ENCODE measurements around the gene LPP. TPM values are rescaled to one million over a fixed set of nuclear protein-coding genes. Genes with fewer than 3 reads are reported as not detected.

Gene LPP
- total RNA-seq, 3 donors from 2014 or later, result 262 to 816 (median 325) TPM

- ATAC-seq, result no peak
- DNase-seq, result no peak
- H3K4me1 ChIP-seq (ENCODE audit: low read depth), result peaks cover 2% of the 10 kb centered on the region
These were observed 292.1 kb downstream of the LPP start for GRCh38 chr3:188446014-188446413.

GRCh38 chr3:188446766-188447165 lies 292.8 kb downstream of the LPP start:
- no peak overlapping the region for H3K4me3 ChIP-seq
- no peak for ATAC-seq
- peaks cover 2% of the 10 kb centered on the region for H3K4me1 ChIP-seq (ENCODE audit: low read depth)
- no peak for DNase-seq
- no peaks in the 10 kb centered on the region for H3K9me3 ChIP-seq
- intact Hi-C loops (cut with DNase I, micrococcal nuclease), result no loop called here
- no peaks in the 10 kb centered on the region for H3K36me3 ChIP-seq (ENCODE audit: low read depth)
- TF ChIP-seq CTCF (IDR thresholded peaks at IDR 0.05), result no peak

More at GRCh38 chr3:188446014-188446413, 292.1 kb downstream of the LPP start:
- Histone ChIP-seq H3K9me3 (no peaks in the 10 kb centered on the region), H3K4me3 (no peak overlapping the region), H3K36me3 (ENCODE audit: low read depth) (no peaks in the 10 kb centered on the region)
- TF ChIP-seq CTCF (IDR thresholded peaks at IDR 0.05), result no peak
- intact Hi-C loops (cut with DNase I, micrococcal nuclease), result no loop called here

- Histone ChIP-seq H3K9me3 (no peaks in the 10 kb centered on the region), H3K36me3 (ENCODE audit: low read depth) (no peaks in the 10 kb centered on the region), H3K4me1 (ENCODE audit: low read depth) (peaks cover 2% of the 10 kb centered on the region), H3K4me3 (no peak overlapping the region)
- intact Hi-C loops (cut with DNase I, micrococcal nuclease), result no loop called here
- ATAC-seq (no peak), DNase-seq (no peak)
- no peak for TF ChIP-seq CTCF (IDR thresholded peaks at IDR 0.05)
These were observed 294.9 kb downstream of the LPP start for GRCh38 chr3:188448813-188449212.

- ATAC-seq (no peak), DNase-seq (no peak)
- intact Hi-C loops (cut with DNase I, micrococcal nuclease), result no loop called here
- no peaks in the 10 kb centered on the region for H3K36me3 ChIP-seq (ENCODE audit: low read depth)
- no peak for TF ChIP-seq CTCF (IDR thresholded peaks at IDR 0.05)
- H3K9me3 ChIP-seq, result no peaks in the 10 kb centered on the region
- peaks cover 2% of the 10 kb centered on the region for H3K4me1 ChIP-seq (ENCODE audit: low read depth)
- no peak overlapping the region for H3K4me3 ChIP-seq
These were observed 295.5 kb downstream of the LPP start for GRCh38 chr3:188449421-188449820.

- no peak for TF ChIP-seq CTCF (IDR thresholded peaks at IDR 0.05)
- ATAC-seq, result no peak
- Histone ChIP-seq H3K36me3 (ENCODE audit: low read depth) (no peaks in the 10 kb centered on the region), H3K4me1 (ENCODE audit: low read depth) (no peaks in the 10 kb centered on the region), H3K9me3 (no peaks in the 10 kb centered on the region), H3K4me3 (no peak overlapping the region)
- intact Hi-C loops (cut with DNase I, micrococcal nuclease), result no loop called here
- DNase-seq, result no peak
These were observed 298.3 kb downstream of the LPP start for GRCh38 chr3:188452158-188452772.
